ENCODE data around the gene TRMT61A. TPM values are rescaled to one million over a fixed set of nuclear protein-coding genes. Genes with fewer than 3 reads are reported as not detected.

The TRMT61A gene
- total RNA-seq, 1 donor from 2014 or later, result 9.5 TPM

DNA sequence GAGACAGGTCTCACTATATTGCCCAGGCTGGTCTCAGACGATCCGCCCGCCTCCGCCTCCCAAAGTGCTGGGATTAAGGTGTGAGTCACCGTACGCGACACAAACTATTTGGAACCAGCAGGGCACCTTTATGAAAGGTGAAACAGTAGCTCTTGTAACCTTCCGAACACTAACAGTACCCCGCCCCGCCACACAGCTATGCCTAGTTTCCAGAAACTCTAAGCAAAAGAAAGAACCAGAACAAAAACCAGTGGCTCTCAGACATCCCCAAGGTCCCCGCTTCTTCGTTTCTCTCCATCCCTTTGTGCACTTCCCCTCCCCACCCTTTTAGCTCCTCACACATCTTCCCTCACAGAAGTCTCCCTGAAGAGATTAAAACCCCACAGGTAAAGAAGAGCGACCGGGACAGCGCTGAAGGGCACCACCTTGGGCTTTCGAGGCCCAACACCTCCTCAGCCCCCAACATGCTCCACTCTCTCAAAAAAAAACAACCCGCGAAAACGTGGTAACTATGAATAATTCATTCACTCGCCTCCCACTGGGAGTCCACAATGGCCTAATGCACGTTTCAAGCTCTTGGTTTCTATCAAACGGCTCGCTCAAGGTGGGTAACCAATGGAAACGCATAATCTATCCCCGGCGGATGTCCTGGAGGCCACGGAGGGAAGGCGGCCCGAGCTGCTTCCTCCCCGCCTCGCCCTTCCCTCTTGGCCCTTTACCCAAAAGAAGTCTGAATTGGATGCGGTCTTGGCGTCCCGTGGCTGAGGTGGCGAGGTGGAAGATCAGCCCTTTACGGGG lies 32.6 kb downstream of the TRMT61A start:
- peak in 1 of 2 experiments; percentile 56 for DNase-seq (ENCODE audit: low spot score in 2 of 2, unreplicated experiment in 2 of 2)
- no peaks in the 10 kb centered on the region for H3K27me3 Mint-ChIP-seq (ENCODE audit: low read depth)

DNA sequence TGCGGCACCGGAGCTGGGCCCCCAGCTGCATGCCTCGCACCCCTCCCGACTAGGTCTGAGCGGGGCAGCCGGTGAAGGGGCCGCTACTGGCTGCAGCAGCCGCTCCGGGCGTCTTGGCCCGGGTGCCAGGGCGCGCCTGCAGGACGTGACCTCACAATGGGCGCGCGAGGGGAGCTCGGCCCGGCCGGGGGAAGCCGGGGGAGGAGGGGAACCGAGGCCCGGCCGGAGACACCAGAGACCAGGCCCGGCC lies 33.1 kb downstream of the TRMT61A start:
- peak overlapping the region; percentile 95 for H3K4me3 Mint-ChIP-seq
- H3K27ac Mint-ChIP-seq, result peak overlapping the region; percentile 92
- no peak for DNase-seq (ENCODE audit: low spot score in 2 of 2, unreplicated experiment in 2 of 2)
- peaks cover 18% of the 10 kb centered on the region for H3K36me3 Mint-ChIP-seq
- H3K4me1 Mint-ChIP-seq, result peaks cover 27% of the 10 kb centered on the region
- TF ChIP-seq, protein P1, sequence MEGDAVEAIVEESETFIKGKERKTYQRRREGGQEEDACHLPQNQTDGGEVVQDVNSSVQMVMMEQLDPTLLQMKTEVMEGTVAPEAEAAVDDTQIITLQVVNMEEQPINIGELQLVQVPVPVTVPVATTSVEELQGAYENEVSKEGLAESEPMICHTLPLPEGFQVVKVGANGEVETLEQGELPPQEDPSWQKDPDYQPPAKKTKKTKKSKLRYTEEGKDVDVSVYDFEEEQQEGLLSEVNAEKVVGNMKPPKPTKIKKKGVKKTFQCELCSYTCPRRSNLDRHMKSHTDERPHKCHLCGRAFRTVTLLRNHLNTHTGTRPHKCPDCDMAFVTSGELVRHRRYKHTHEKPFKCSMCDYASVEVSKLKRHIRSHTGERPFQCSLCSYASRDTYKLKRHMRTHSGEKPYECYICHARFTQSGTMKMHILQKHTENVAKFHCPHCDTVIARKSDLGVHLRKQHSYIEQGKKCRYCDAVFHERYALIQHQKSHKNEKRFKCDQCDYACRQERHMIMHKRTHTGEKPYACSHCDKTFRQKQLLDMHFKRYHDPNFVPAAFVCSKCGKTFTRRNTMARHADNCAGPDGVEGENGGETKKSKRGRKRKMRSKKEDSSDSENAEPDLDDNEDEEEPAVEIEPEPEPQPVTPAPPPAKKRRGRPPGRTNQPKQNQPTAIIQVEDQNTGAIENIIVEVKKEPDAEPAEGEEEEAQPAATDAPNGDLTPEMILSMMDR (IDR thresholded peaks at IDR 0.05; ENCODE audit: unreplicated experiment), result no peak
- no peaks in the 10 kb centered on the region for H3K9me3 Mint-ChIP-seq
- no peaks in the 10 kb centered on the region for H3K27me3 Mint-ChIP-seq (ENCODE audit: low read depth)

More for the DNA sequence above, 32.6 kb downstream of the TRMT61A start:
- TF ChIP-seq, protein P1 (IDR thresholded peaks at IDR 0.05; ENCODE audit: unreplicated experiment), result no peak
- Mint-ChIP-seq H3K4me1 (peaks cover 27% of the 10 kb centered on the region), H3K9me3 (no peaks in the 10 kb centered on the region), H3K36me3 (peaks cover 18% of the 10 kb centered on the region), H3K4me3 (peak overlapping the region; percentile 95), H3K27ac (peak overlapping the region; percentile 92)

DNA sequence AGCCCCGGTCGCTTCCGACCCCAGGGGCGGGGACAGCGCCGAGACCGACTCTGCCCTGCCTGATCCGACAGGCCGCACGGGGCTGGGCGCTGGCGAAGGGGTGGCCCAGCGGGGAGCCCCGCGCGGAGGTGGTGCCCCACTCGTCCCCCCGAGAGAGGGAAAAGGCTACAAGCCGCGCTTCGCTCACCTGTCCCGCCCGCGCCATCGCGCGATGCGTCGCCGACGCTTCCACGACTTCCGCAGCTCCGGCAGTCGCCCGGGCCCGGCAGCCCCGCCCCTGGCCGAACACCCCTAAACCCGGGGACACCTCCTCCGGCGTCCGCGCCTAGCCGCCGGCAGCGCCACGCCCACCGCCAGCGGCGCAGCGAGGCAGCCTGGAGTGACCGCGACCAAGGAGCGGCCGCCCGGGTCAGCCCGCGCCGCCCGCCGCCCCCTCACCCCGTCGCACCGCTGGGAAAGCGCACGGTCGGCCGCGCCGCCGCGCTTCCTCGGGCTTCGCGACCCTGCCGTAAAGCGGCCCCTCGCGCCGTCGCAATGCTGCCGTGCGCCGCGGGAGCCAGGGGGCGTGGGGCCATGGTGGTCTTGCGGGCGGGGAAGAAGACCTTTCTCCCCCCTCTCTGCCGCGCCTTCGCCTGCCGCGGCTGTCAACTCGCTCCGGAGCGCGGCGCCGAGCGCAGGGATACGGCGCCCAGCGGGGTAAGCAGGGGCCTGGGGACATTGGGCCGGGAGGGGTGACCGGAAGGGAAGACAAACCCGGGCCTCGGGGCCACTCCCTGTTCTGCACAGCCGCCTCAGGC lies 33.6 kb downstream of the TRMT61A start, which contains the start of the genes BAG5 and COA8:
Gene BAG5, minus strand, starts transcription at position 229 of the 797 bp plus-strand sequence. CDS start 1,493 bp downstream, outside the sequence.
Gene COA8, plus strand, starts transcription at position 532 of the 797 bp plus-strand sequence. Its CDS starts 42 bp downstream, at position 574.
- Mint-ChIP-seq H3K9me3 (no peaks in the 10 kb centered on the region), H3K4me3 (peak within 1 kb of the TSS; percentile 95), H3K4me1 (peaks cover 27% of the 10 kb centered on the region), H3K36me3 (peaks cover 18% of the 10 kb centered on the region), H3K27me3 (ENCODE audit: low read depth) (no peaks in the 10 kb centered on the region), H3K27ac (peak within 1 kb of the TSS; percentile 93)
- TF ChIP-seq, protein P1 (IDR thresholded peaks at IDR 0.05; ENCODE audit: unreplicated experiment), result no peak
- DNase-seq (ENCODE audit: low spot score in 2 of 2, unreplicated experiment in 2 of 2), result peak; percentile 79 to 88

DNA sequence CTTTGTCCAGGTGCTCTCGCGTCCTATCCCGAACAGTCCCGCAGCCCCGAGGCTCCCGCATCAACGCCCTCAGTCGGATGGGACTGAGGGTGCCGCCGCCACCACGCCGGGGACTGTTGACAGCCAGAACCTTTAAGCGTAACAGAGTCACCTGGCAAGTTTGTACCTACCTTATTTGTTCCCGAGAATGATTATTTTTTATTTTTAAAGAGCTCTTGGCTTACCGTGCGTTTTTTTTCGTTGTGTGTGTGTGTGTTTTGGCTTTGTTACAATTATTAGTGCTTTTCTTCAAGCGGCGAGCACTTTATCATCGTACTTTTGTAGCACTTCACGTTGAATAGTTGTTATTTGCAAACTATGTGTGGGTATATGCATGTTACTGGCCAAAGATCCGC lies 34.2 kb downstream of the TRMT61A start:
- no peak for DNase-seq (ENCODE audit: low spot score in 2 of 2, unreplicated experiment in 2 of 2)
- TF ChIP-seq, protein P1 (IDR thresholded peaks at IDR 0.05; ENCODE audit: unreplicated experiment), result no peak
- Mint-ChIP-seq H3K4me3 (peak overlapping the region; percentile 91), H3K36me3 (peaks cover 15% of the 10 kb centered on the region), H3K4me1 (peaks cover 27% of the 10 kb centered on the region), H3K9me3 (no peaks in the 10 kb centered on the region), H3K27ac (peak overlapping the region; percentile 93), H3K27me3 (ENCODE audit: low read depth) (no peaks in the 10 kb centered on the region)

DNA sequence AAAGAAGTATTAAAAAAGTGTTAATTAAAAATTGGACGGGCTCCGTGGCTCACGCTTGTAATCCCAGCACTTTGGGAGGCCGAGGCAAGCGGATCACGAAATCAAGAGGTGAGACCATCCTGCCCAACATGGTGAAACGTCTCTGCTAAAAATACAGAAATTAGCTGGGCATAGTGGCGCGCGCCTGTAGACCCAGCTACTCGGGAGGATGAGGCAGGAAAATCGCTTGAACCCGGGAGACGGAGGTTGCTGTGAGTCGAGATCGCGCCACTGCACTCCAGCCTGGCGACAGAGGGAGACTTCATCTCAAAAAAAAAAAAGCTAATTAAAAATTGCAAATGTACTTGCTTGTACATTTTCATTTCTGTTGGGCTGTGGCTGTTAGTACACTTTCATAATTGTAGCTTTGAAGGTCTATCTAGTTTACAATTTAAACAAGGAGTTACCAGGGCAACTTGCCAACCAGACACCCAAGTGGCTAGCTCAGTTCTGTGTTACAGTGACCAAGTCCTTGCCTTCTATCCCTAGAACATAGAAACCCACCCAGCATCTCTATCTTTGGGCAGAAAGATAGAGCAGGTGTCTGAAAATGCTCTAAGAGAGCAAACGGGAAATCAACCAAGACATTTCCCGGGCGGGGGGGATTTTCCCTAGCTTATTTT lies 35.0 kb downstream of the TRMT61A start:
- Mint-ChIP-seq H3K27me3 (ENCODE audit: low read depth) (no peaks in the 10 kb centered on the region), H3K9me3 (no peaks in the 10 kb centered on the region), H3K4me3 (peak overlapping the region; percentile 91), H3K27ac (peak overlapping the region; percentile 72), H3K4me1 (peaks cover 28% of the 10 kb centered on the region), H3K36me3 (peaks cover 15% of the 10 kb centered on the region)
- DNase-seq (ENCODE audit: low spot score in 2 of 2, unreplicated experiment in 2 of 2), result no peak
- TF ChIP-seq, protein P1 (IDR thresholded peaks at IDR 0.05; ENCODE audit: unreplicated experiment), result no peak
